Measurements from ENCODE around the gene B4GALNT1.

The B4GALNT1 gene

GRCh38 chr12:57617942-57618341 is 15.1 kb downstream of the B4GALNT1 start:
- in situ Hi-C loops (cut with HindIII; ENCODE audit: low pct_ligation_motif_present, low sequenced_read_pairs): no loop called here
- TF ChIP-seq CTCF (IDR thresholded peaks at IDR 0.05; ENCODE audit: low read depth, low read length, missing control alignments): no peak
- DNase-seq: no peak
- H3K27ac ChIP-seq: no peak overlapping the region
- no peaks in the 10 kb centered on the region for H3K36me3 ChIP-seq (replicated peaks)
- peaks cover 30% of the 10 kb centered on the region for H3K27me3 ChIP-seq (replicated peaks)
- H3K4me3 ChIP-seq (ENCODE audit: low read depth, low read length): no peak overlapping the region

DNA sequence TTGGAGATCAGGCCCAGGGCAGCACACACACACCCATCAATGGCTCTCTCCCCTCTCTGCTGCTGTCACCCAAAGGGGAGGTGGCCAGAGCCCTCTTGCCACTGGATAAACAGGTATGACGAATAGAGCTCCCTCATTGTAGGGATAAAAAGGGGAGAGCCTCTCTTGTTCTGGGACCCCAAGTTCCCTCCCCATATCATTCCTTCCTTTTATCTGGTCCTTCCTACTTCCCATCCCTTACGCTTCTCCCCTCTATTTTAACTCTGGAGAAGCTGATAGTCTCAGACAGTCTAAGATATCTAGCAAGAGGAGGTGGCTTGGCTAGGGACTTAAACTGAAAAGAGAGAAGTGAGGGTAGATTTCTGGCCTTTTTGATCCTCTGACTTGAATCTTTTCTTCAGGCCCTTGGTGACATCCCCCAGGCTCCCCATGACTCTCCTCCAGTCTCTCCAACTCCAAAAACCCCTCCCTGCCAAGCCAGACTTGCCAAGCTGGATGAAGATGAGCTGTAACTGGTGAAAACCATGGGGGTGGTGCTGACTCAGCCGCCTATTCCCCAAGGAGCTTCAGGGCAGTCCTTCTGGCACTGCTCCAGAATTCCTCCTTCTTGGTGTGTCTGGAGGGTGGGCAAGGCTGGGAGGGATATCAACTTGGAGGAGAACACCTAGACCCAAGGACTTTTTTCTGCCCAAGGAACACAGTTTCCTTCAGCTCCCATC is 16.5 kb downstream of the B4GALNT1 start:
- Histone ChIP-seq H3K27me3 (replicated peaks) (peaks cover 22% of the 10 kb centered on the region), H3K4me3 (ENCODE audit: low read depth, low read length) (no peak overlapping the region), H3K27ac (no peak overlapping the region), H3K36me3 (replicated peaks) (no peaks in the 10 kb centered on the region)
- TF ChIP-seq CTCF (IDR thresholded peaks at IDR 0.05; ENCODE audit: low read depth, low read length, missing control alignments): no peak
- in situ Hi-C loops (cut with HindIII; ENCODE audit: low pct_ligation_motif_present, low sequenced_read_pairs): no loop called here
- DNase-seq: peak; percentile 47

DNA sequence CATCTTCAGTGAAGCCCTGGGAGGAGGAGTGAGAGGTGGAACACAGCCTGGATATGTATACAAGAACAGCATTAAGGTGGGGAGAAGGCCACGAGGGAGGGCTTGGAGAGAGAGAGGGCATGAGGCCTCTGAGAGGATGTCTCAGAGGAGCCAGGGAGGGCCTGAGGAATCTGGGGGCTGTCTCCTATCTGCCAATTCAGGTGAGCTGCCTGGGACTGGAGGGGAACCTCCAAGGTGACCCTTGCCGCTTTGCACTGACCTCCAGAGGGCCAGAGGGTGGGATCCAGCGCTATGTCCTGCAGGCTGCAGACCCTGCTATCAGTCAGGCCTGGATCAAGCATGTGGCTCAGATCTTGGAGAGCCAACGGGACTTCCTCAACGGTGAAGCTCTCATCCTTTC is 17.4 kb downstream of the B4GALNT1 start:
- H3K27me3 ChIP-seq (replicated peaks): peaks cover 13% of the 10 kb centered on the region
- DNase-seq: no peak
- no peak for TF ChIP-seq CTCF (IDR thresholded peaks at IDR 0.05; ENCODE audit: low read depth, low read length, missing control alignments)
- H3K27ac ChIP-seq: no peak overlapping the region
- H3K36me3 ChIP-seq (replicated peaks): no peaks in the 10 kb centered on the region
- in situ Hi-C loops (cut with HindIII; ENCODE audit: low pct_ligation_motif_present, low sequenced_read_pairs): no loop called here
- no peak overlapping the region for H3K4me3 ChIP-seq (ENCODE audit: low read depth, low read length)

DNA sequence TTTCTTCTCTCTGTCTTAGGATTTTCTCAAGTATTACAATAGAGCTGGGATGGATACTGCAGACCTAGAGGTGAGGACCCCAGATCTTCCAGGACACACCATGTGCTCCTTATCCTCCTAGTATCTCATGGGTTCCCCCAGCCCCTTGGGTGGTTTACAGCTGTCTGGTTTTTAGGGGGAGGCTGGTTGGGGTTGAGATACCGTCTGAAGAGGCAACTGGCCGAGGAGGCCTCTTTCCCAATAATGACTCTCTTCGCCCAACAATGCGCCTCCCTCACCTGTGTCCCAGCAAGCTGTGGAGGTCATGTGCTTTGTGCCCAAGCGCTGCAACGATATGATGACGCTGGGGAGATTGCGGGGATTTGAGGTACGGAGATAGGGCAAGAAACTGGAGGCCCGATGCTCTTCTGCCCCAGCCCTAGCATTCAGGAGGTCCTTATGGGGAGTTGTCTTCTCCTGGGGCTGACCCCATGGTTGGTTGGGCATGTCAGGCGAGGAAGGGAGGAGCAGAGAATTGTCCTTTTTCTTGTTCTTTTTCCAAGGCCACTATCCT is 18.0 kb downstream of the B4GALNT1 start:
- TF ChIP-seq CTCF (IDR thresholded peaks at IDR 0.05; ENCODE audit: low read depth, low read length, missing control alignments): no peak
- H3K36me3 ChIP-seq (replicated peaks): no peaks in the 10 kb centered on the region
- in situ Hi-C loops (cut with HindIII; ENCODE audit: low pct_ligation_motif_present, low sequenced_read_pairs): no loop called here
- no peak for DNase-seq
- H3K4me3 ChIP-seq (ENCODE audit: low read depth, low read length): no peak overlapping the region
- no peak overlapping the region for H3K27ac ChIP-seq
- peaks cover 7% of the 10 kb centered on the region for H3K27me3 ChIP-seq (replicated peaks)

- no peak for TF ChIP-seq CTCF (IDR thresholded peaks at IDR 0.05; ENCODE audit: low read depth, low read length, missing control alignments)
- Histone ChIP-seq H3K27ac (no peak overlapping the region), H3K27me3 (replicated peaks) (peaks cover 2% of the 10 kb centered on the region), H3K4me3 (ENCODE audit: low read depth, low read length) (no peak overlapping the region), H3K36me3 (replicated peaks) (no peaks in the 10 kb centered on the region)
- in situ Hi-C loops (cut with HindIII; ENCODE audit: low pct_ligation_motif_present, low sequenced_read_pairs): no loop called here
- no peak for DNase-seq
Measured at GRCh38 chr12:57614178-57614947, 18.6 kb downstream of the B4GALNT1 start.
